K562 (cell line): ENCODE data around the gene HPX. TPM values are rescaled to one million over a fixed set of nuclear protein-coding genes. Genes with fewer than 3 reads are reported as not detected.

Experiments used
- ATAC-seq: fragments of 200-7000 bp; cut with Tn5 transposase; 3 replicates; pipeline ENCODE4 v1.9.1; 2020; ENCODE audit warnings: moderate library complexity
- BruUV-seq: library from RNA; stranded (reverse); fragments of 400-500 nt; replicated peaks from 2 replicates; lab custom pipeline; 2021; lab: Mats Ljungman, UMichigan
- CTCF ChIA-PET: fragments of 300-600 bp; formaldehyde crosslinking; extraction: SDS; loops from one replicate; lab custom pipeline; 2021; ENCODE audit warnings: low intra/inter-chr PET ratio; lab: Yijun Ruan, JAX
- POLR2A ChIA-PET: fragments of 300-600, 350-650 bp; sonication (Branson Sonifier 250); formaldehyde crosslinking; extraction: SDS; loops from one replicate; lab custom pipeline; 2021; ENCODE audit warnings: antibody characterized with exemption, inconsistent platforms; lab: Yijun Ruan, JAX
- DNase-seq, 4 experiments: peaks; one replicate each; pipeline versions ENCODE4 v3.0.0 to v3.0.0-alpha.2; 2011 to 2018; ENCODE audit warnings: low spot score in 3 of 4, mixed read lengths in 3 of 4; ENCODE audit errors: extremely low read depth in 1 of 4
- FAIRE-seq: peaks from 2 replicates; lab custom pipeline; 2011; peaks lifted over from hg19 to GRCh38; lab: Jason Lieb, UNC
- H2AFZ ChIP-seq: 2 replicates; pipeline ENCODE4 v1.6.0; 2011; ENCODE audit warnings: low read depth, low read length, control low read depth, inconsistent platforms
- H3K27ac ChIP-seq: fragments of 200-600 bp; 3 replicates; pipeline ENCODE4 v1.8.0; 2011; ENCODE audit warnings: low read depth, mild to moderate bottlenecking, control low read depth, inconsistent platforms, low read length, moderate library complexity, mixed read lengths; ENCODE audit errors: extremely low read depth
- H3K27me3 ChIP-seq, 2 experiments: fragments of 300-600 bp in 1 of 2; 2 replicates in 1 of 2; 3 replicates in 1 of 2; pipeline versions ENCODE4 v1.6.0 to v1.8.0; 2011; ENCODE audit warnings: inconsistent platforms in 2 of 2, low read length in 2 of 2, mild to moderate bottlenecking in 1 of 2, mixed read lengths in 1 of 2, moderate library complexity in 1 of 2; ENCODE audit not compliant: control insufficient read depth in 2 of 2, insufficient read depth in 2 of 2
- H3K36me3 ChIP-seq: fragments of 300-600 bp; 3 replicates; pipeline ENCODE4 v1.8.0; 2011; ENCODE audit warnings: mild to moderate bottlenecking, low read length, inconsistent platforms; ENCODE audit not compliant: control insufficient read depth, insufficient read depth
- H3K4me1 ChIP-seq, 2 experiments: fragments of 200-600 bp in 1 of 2; replicated peaks in 1 of 2; 2 replicates in 1 of 2; 3 replicates in 1 of 2; pipeline versions ENCODE4 v1.5.1 to v1.8.0; 2011; ENCODE audit warnings: inconsistent platforms in 2 of 2, low read length in 2 of 2, mild to moderate bottlenecking in 1 of 2, mixed read lengths in 1 of 2, moderate library complexity in 1 of 2; ENCODE audit not compliant: control insufficient read depth in 2 of 2, insufficient read depth in 2 of 2
- H3K4me2 ChIP-seq: 2 replicates; pipeline ENCODE4 v1.6.1; 2011; ENCODE audit warnings: low read length, control low read depth, inconsistent platforms, mixed read lengths; ENCODE audit not compliant: insufficient read depth
- H3K4me3 ChIP-seq: fragments of 200-600 bp; sonication (generic), shearing (Covaris generic); 2 replicates; pipeline ENCODE4 v1.5.1; 2016; ENCODE audit warnings: control low read depth, inconsistent platforms
- H3K79me2 ChIP-seq: fragments of 200-600 bp; 3 replicates; pipeline ENCODE4 v1.8.0; 2011; ENCODE audit warnings: low read length, inconsistent platforms; ENCODE audit not compliant: control insufficient read depth, insufficient read depth
- H3K9ac ChIP-seq, 2 experiments: 2 replicates each; pipeline versions ENCODE4 v1.6.0 to v1.6.1; 2011; ENCODE audit warnings: low read depth in 2 of 2, low read length in 2 of 2, control low read depth in 1 of 2, inconsistent platforms in 1 of 2, mild to moderate bottlenecking in 1 of 2, mixed read lengths in 1 of 2; ENCODE audit not compliant: insufficient read depth in 1 of 2
- H3K9me1 ChIP-seq: one replicate; pipeline ENCODE4 v1.6.0; 2011; ENCODE audit warnings: inconsistent platforms, mild to moderate bottlenecking, low read length, moderate library complexity; ENCODE audit not compliant: control insufficient read depth, insufficient read depth
- H3K9me3 ChIP-seq: replicated peaks from 2 replicates; pipeline ENCODE4 v1.5.1; 2011; ENCODE audit warnings: low read depth, low read length, inconsistent platforms; ENCODE audit not compliant: control insufficient read depth, insufficient read depth
- H4K20me1 ChIP-seq: replicated peaks from 2 replicates; pipeline ENCODE4 v1.6.1; 2011; ENCODE audit warnings: low read length, inconsistent platforms, mixed read lengths; ENCODE audit not compliant: control insufficient read depth, insufficient read depth
- ELF2 ChIP-seq: fragments of 250-450 bp; sonication (Bioruptor Pico); IDR thresholded peaks from 2 replicates; pipeline ENCODE4 v1.5.0; 2021; ENCODE audit warnings: mild to moderate bottlenecking
- MED1 ChIP-seq: sonication (generic); formaldehyde crosslinking; IDR thresholded peaks from 2 replicates; pipeline ENCODE4 v1.8.1; 2023; ENCODE audit warnings: missing genetic modification reagents, borderline replicate concordance
- MIER1 ChIP-seq: fragments of 450-650 bp; IDR thresholded peaks from 2 replicates; pipeline ENCODE4 v1.6.1; 2016; ENCODE audit warnings: antibody characterized with exemption, mild to moderate bottlenecking, low read depth
- MTA3 ChIP-seq: fragments of 450-650 bp; formaldehyde crosslinking; IDR thresholded peaks from 2 replicates; pipeline ENCODE4 v1.6.1; 2017; ENCODE audit warnings: mild to moderate bottlenecking, borderline replicate concordance
- NBN ChIP-seq: fragments of 450-650 bp; IDR thresholded peaks from 2 replicates; pipeline ENCODE4 v1.6.1; 2016; ENCODE audit warnings: low read depth, mild to moderate bottlenecking
- POLR2H ChIP-seq: IDR thresholded peaks from 2 replicates; pipeline ENCODE4 v1.6.1; 2016; ENCODE audit warnings: missing genetic modification characterization, low read depth, mild to moderate bottlenecking, control low read depth, missing compliant biosample characterization, moderate library complexity
- WGBS: fragments of 100-300 bp; shearing (Covaris generic); methylation state at CpG from one replicate; pipeline ENCODE4 v1.1.6; 2016; ENCODE audit warnings: low coverage, mixed read lengths; ENCODE audit not compliant: insufficient coverage; ENCODE audit errors: missing lambda C conversion rate; 5-methylcytosine and 5-hydroxymethylcytosine counted together
- in situ Hi-C: fragments of 300-500 bp; cut with MboI; formaldehyde crosslinking; loops from 4 replicates; pipeline ENCODE4 v1.15.0; 2018; ENCODE audit warnings: inconsistent platforms, mixed read lengths
- intact Hi-C: fragments of 100-400 bp; cut with micrococcal nuclease; formaldehyde crosslinking; loops from 2 replicates; pipeline ENCODE4 v1.14.2; 2022
- polyA plus RNA-seq, 8 experiments: library from polyadenylated mRNA; depleted of rRNA in 4 of 8; stranded (reverse) in 5 of 8; unstranded in 3 of 8; fragments of >200 nt; fragmentation: Nextera tagmentation in 2 of 8; fragmentation: Illumina TruSeq in 1 of 8; extraction: Ambion mirVana in 2 of 8; extraction: Trizol in 1 of 8; gene quantifications; 2 replicates each; pipeline versions ENCODE4 v1.2.1 to v1.2.3, GENCODE V29; 2011 to 2014; ENCODE audit warnings: inconsistent platforms in 1 of 8, missing spikeins in 1 of 8
- total RNA-seq, 7 experiments: library from RNA; depleted of rRNA in 6 of 7; stranded (reverse); fragments of >200 nt in 6 of 7; fragmentation: Illumina TruSeq in 2 of 7; extraction: Trizol in 2 of 7; gene quantifications; 2 replicates each; pipeline versions ENCODE4 v1.2.1 to v1.2.3, GENCODE V29; 2011 to 2021; ENCODE audit warnings: low replicate concordance in 1 of 7
- TF ChIP-seq, protein P1 (sequence below): sonication (generic); formaldehyde crosslinking; IDR thresholded peaks from 2 replicates; pipeline ENCODE4 v1.8.0; 2022; ENCODE audit warnings: missing genetic modification reagents, mild to moderate bottlenecking, moderate library complexity, borderline replicate concordance
- TF ChIP-seq, protein P2 (sequence below): fragments of 250-450 bp; sonication (Bioruptor Pico); IDR thresholded peaks from 2 replicates; pipeline ENCODE4 v1.8.0; 2021; ENCODE audit warnings: moderate library complexity, mild to moderate bottlenecking, inconsistent platforms

The HPX gene
- total and polyA plus RNA-seq, 9 of the 15 experiments (the other 6 are each of a cell fraction or from before 2014, with no cell fraction given): 0.12 to 1.2 (median 0.49) TPM; not detected in 1

DNA sequence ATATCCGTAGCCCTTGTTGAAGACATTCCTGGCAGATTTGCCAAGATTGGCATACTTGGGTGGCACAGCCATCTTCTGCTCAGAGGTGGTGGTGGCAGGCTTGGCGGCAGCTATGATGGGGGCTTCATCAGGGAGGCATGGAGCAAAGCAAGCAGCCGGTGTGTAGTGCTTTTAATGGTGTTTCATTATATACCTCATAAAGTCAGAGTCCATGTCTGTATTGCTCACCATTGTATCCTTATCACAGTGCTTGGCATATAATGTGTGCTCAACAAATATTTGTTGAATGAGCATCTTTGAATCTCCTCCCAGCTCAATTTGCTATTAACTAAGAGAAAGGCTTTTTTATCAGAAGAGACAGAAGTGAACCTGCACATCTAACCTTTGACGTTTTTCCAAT, 48.5 kb upstream of the HPX start:
- intact Hi-C loops: no loop called here
- ChIA-PET CTCF (no interaction called here), POLR2A (interaction anchor here (1.0 to 4.9 kb wide), 2 partner anchors 10 to 111 kb away, joined by 3 to 33 read pairs; partner anchors contain the start of gene DNHD1)
- BruUV-seq: no TSS peak
- H3K27ac ChIP-seq: no peak overlapping the region
- H3K4me3 ChIP-seq: no peak overlapping the region
- H3K4me2 ChIP-seq: no peak overlapping the region
- H3K9ac ChIP-seq: no peak overlapping the region
- H4K20me1 ChIP-seq: no peaks in the 10 kb centered on the region
- in situ Hi-C loops: no loop called here
- no peak overlapping the region for H2AFZ ChIP-seq
- ATAC-seq: no peak
- peaks cover 75% of the 10 kb centered on the region for H3K36me3 ChIP-seq
- no peak for TF ChIP-seq MIER1
- no peak for TF ChIP-seq MED1 (CRISPR knock-in tag)
- TF ChIP-seq, protein P1, sequence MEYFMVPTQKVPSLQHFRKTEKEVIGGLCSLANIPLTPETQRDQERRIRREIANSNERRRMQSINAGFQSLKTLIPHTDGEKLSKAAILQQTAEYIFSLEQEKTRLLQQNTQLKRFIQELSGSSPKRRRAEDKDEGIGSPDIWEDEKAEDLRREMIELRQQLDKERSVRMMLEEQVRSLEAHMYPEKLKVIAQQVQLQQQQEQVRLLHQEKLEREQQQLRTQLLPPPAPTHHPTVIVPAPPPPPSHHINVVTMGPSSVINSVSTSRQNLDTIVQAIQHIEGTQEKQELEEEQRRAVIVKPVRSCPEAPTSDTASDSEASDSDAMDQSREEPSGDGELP: no peak
- TF ChIP-seq ELF2 (CRISPR knock-in tag): no peak
- TF ChIP-seq NBN: no peak
- TF ChIP-seq, protein P2, sequence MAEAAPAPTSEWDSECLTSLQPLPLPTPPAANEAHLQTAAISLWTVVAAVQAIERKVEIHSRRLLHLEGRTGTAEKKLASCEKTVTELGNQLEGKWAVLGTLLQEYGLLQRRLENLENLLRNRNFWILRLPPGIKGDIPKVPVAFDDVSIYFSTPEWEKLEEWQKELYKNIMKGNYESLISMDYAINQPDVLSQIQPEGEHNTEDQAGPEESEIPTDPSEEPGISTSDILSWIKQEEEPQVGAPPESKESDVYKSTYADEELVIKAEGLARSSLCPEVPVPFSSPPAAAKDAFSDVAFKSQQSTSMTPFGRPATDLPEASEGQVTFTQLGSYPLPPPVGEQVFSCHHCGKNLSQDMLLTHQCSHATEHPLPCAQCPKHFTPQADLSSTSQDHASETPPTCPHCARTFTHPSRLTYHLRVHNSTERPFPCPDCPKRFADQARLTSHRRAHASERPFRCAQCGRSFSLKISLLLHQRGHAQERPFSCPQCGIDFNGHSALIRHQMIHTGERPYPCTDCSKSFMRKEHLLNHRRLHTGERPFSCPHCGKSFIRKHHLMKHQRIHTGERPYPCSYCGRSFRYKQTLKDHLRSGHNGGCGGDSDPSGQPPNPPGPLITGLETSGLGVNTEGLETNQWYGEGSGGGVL (CRISPR knock-in tag): no peak
- no peak for TF ChIP-seq POLR2H
- TF ChIP-seq MTA3: no peak
- H3K27me3 ChIP-seq: no peaks in the 10 kb centered on the region
- H3K4me1 ChIP-seq: no peaks in the 10 kb centered on the region; a peak in 1 of 5 replicates
- no peaks in the 10 kb centered on the region for H3K9me1 ChIP-seq
- no peak for FAIRE-seq
- no peak for DNase-seq
- no peaks in the 10 kb centered on the region for H3K9me3 ChIP-seq
- WGBS: 72% methylated on average over 4 of the region's 4 CpGs
- H3K79me2 ChIP-seq: 0 out of 3 replicates have a peak, but pooled peaks cover 4% of the 10 kb centered on the region
